ENCODE results near the gene PLEKHG3. TPM values are rescaled to one million over a fixed set of nuclear protein-coding genes. Genes with fewer than 3 reads are reported as not detected.

Gene PLEKHG3
- polyA plus RNA-seq, 1 donor (not counting 4 experiments of a cell fraction or from before 2014, with no cell fraction given): 71.0 TPM

GRCh38 chr14:64734990-64735389 lies 30.8 kb downstream of the PLEKHG3 start:
- DNase-seq (ENCODE audit: low read depth, low spot score) (no peak), FAIRE-seq (no peak)
- peaks cover 10% of the 10 kb centered on the region for H4K20me1 ChIP-seq (ENCODE audit: control insufficient read depth, extremely low read depth, insufficient read depth, low read length)
- H2AFZ ChIP-seq (ENCODE audit: control insufficient read depth, low read length): no peak overlapping the region
- no peak overlapping the region for H3K4me3 ChIP-seq (ENCODE audit: control insufficient read depth in 2 of 3, extremely low read depth in 1 of 3, insufficient read depth in 2 of 3, low read depth in 1 of 3, low read length in 3 of 3)
- H3K9me3 ChIP-seq (ENCODE audit: control insufficient read depth, low read depth, low read length): no peaks in the 10 kb centered on the region
- peaks cover 2% of the 10 kb centered on the region for H3K9me1 ChIP-seq (ENCODE audit: control insufficient read depth, extremely low read depth, insufficient read depth, low read length)
- H3K36me3 ChIP-seq (ENCODE audit: control insufficient read depth in 2 of 2, extremely low read depth in 1 of 2, insufficient read depth in 2 of 2, low read length in 2 of 2): peaks cover 67 to 77% of the 10 kb centered on the region in 2 experiments
- H3K79me2 ChIP-seq (ENCODE audit: control insufficient read depth, insufficient read depth, low read length): peaks cover 67% of the 10 kb centered on the region
- H3K9ac ChIP-seq (ENCODE audit: control insufficient read depth, extremely low read depth, insufficient read depth, low read length): no peak overlapping the region
- dilution Hi-C loops (cut with MboI; ENCODE audit: extremely low pct_ligation_motif_present, low sequenced_read_pairs): no loop called here
- no peak overlapping the region for H3K27ac ChIP-seq (ENCODE audit: control insufficient read depth, insufficient read depth, low read length)
- peaks cover 14% of the 10 kb centered on the region for H3K4me1 ChIP-seq (ENCODE audit: control insufficient read depth, extremely low read depth, insufficient read depth, low read length)
- H3K27me3 ChIP-seq (ENCODE audit: control insufficient read depth, extremely low read depth, insufficient read depth, low read length): no peaks in the 10 kb centered on the region
- H3K4me2 ChIP-seq (ENCODE audit: control insufficient read depth, extremely low read depth, insufficient read depth, low read depth, low read length): no peak overlapping the region
- no peak for TF ChIP-seq EZH2 (IDR thresholded peaks at IDR 0.05; ENCODE audit: low read length)
- no peak for TF ChIP-seq CTCF (optimal IDR thresholded peaks at IDR 0.05 in 1 of 3, IDR thresholded peaks at IDR 0.05 in 1 of 3, conservative IDR thresholded peaks at IDR 0.05 in 1 of 3; ENCODE audit: extremely low read depth in 1 of 3, insufficient read depth in 2 of 3, low read length in 3 of 3)

GRCh38 chr14:64736271-64737169 lies 32.3 kb downstream of the PLEKHG3 start:
- Histone ChIP-seq H3K4me1 (ENCODE audit: control insufficient read depth, extremely low read depth, insufficient read depth, low read length) (peaks cover 14% of the 10 kb centered on the region), H3K27me3 (ENCODE audit: control insufficient read depth, extremely low read depth, insufficient read depth, low read length) (no peaks in the 10 kb centered on the region), H3K27ac (ENCODE audit: control insufficient read depth, insufficient read depth, low read length) (peak overlapping the region; percentile 29), H3K9me1 (ENCODE audit: control insufficient read depth, extremely low read depth, insufficient read depth, low read length) (peaks cover 2% of the 10 kb centered on the region), H3K79me2 (ENCODE audit: control insufficient read depth, insufficient read depth, low read length) (peaks cover 61% of the 10 kb centered on the region), H3K36me3 (ENCODE audit: control insufficient read depth in 2 of 2, extremely low read depth in 1 of 2, insufficient read depth in 2 of 2, low read length in 2 of 2) (peaks cover 62 to 78% of the 10 kb centered on the region in 2 experiments), H2AFZ (ENCODE audit: control insufficient read depth, low read length) (no peak overlapping the region), H3K4me3 (ENCODE audit: control insufficient read depth in 2 of 3, extremely low read depth in 1 of 3, insufficient read depth in 2 of 3, low read depth in 1 of 3, low read length in 3 of 3) (no peak overlapping the region), H3K9me3 (ENCODE audit: control insufficient read depth, low read depth, low read length) (no peaks in the 10 kb centered on the region), H3K4me2 (ENCODE audit: control insufficient read depth, extremely low read depth, insufficient read depth, low read depth, low read length) (no peak overlapping the region), H3K9ac (ENCODE audit: control insufficient read depth, extremely low read depth, insufficient read depth, low read length) (peak overlapping the region; percentile 25), H4K20me1 (ENCODE audit: control insufficient read depth, extremely low read depth, insufficient read depth, low read length) (peaks cover 10% of the 10 kb centered on the region)
- no peak for DNase-seq (ENCODE audit: low read depth, low spot score)
- dilution Hi-C loops (cut with MboI; ENCODE audit: extremely low pct_ligation_motif_present, low sequenced_read_pairs): no loop called here
- TF ChIP-seq EZH2 (IDR thresholded peaks at IDR 0.05; ENCODE audit: low read length) (no peak), CTCF (optimal IDR thresholded peaks at IDR 0.05 in 1 of 3, IDR thresholded peaks at IDR 0.05 in 1 of 3, conservative IDR thresholded peaks at IDR 0.05 in 1 of 3; ENCODE audit: extremely low read depth in 1 of 3, insufficient read depth in 2 of 3, low read length in 3 of 3) (peak in 1 of 3 experiments; percentile 20)
- peak; percentile 32 for FAIRE-seq

All from keratinocyte (primary cell).